HEK293 (cell line): Measurements from ENCODE around the gene DUSP6.

ENCODE experiments used
- CTCF ChIA-PET: fragments of 350-600 bp; formaldehyde crosslinking; extraction: SDS; loops from one replicate; lab custom pipeline; 2021; ENCODE audit warnings: antibody characterized with exemption; lab: Yijun Ruan, JAX
- POLR2A ChIA-PET: fragments of 300-600 bp; formaldehyde crosslinking; extraction: SDS; loops from one replicate; lab custom pipeline; 2020; ENCODE audit warnings: antibody characterized with exemption, inconsistent platforms; lab: Yijun Ruan, JAX
- H3K27ac ChIP-seq: fragments of 200-500 bp; sonication (Bioruptor generic); 2 replicates; pipeline ENCODE4 v1.5.1; 2014; ENCODE audit warnings: low read depth, low read length, control low read depth, inconsistent platforms; ENCODE audit errors: extremely low read depth
- H3K36me3 ChIP-seq, 2 experiments: fragments of 200-500 bp in 1 of 2; sonication (Bioruptor generic) in 1 of 2; 1 replicate in 1 of 2; 2 replicates in 1 of 2; pipeline ENCODE4 v1.5.1; 2014 to 2017; ENCODE audit warnings: inconsistent platforms in 2 of 2, low read length in 2 of 2; ENCODE audit not compliant: control insufficient read depth in 2 of 2, insufficient read depth in 1 of 2
- H3K4me1 ChIP-seq: fragments of 200-500 bp; sonication (Bioruptor generic); 2 replicates; pipeline ENCODE4 v1.5.1; 2014; ENCODE audit warnings: mild to moderate bottlenecking, low read length, inconsistent platforms; ENCODE audit not compliant: control insufficient read depth, insufficient read depth
- H3K4me3 ChIP-seq: 2 replicates; pipeline ENCODE4 v1.5.1; 2011; ENCODE audit warnings: low read depth, mild to moderate bottlenecking, control low read depth, low read length, moderate library complexity
- H3K9me3 ChIP-seq: fragments of 200-500 bp; sonication (Bioruptor generic); 2 replicates; pipeline ENCODE4 v1.5.1; 2014; ENCODE audit warnings: low read depth, low read length, inconsistent platforms; ENCODE audit not compliant: control insufficient read depth, insufficient read depth
- EGR2 ChIP-seq: fragments of 450-650 bp; formaldehyde crosslinking; IDR thresholded peaks from 2 replicates; pipeline ENCODE4 v1.5.1; 2016; ENCODE audit warnings: low read depth, missing biosample characterization, missing genetic modification characterization
- KLF10 ChIP-seq: fragments of 450-650 bp; IDR thresholded peaks from 2 replicates; pipeline ENCODE4 v1.5.1; 2018; ENCODE audit warnings: missing biosample characterization, mild to moderate bottlenecking, missing genetic modification characterization
- MZF1 ChIP-seq: fragments of 450-650 bp; formaldehyde crosslinking; IDR thresholded peaks from 2 replicates; pipeline ENCODE4 v1.5.1; 2017; ENCODE audit warnings: missing biosample characterization, missing genetic modification characterization, borderline replicate concordance
- SCRT1 ChIP-seq: fragments of 450-650 bp; formaldehyde crosslinking; IDR thresholded peaks from 2 replicates; pipeline ENCODE4 v1.5.1; 2016; ENCODE audit warnings: missing biosample characterization, missing genetic modification characterization, borderline replicate concordance
- ZBTB48 ChIP-seq: fragments of 450-650 bp; formaldehyde crosslinking; IDR thresholded peaks from 2 replicates; pipeline ENCODE4 v1.5.1; 2016; ENCODE audit warnings: missing biosample characterization, missing genetic modification characterization
- ZFP69B ChIP-seq: fragments of 450-650 bp; formaldehyde crosslinking; IDR thresholded peaks from 2 replicates; pipeline ENCODE4 v1.5.1; 2016; ENCODE audit warnings: missing biosample characterization, missing genetic modification characterization
- ZNF10 ChIP-seq: fragments of 450-650 bp; formaldehyde crosslinking; IDR thresholded peaks from 2 replicates; pipeline ENCODE4 v1.5.1; 2017; ENCODE audit warnings: missing biosample characterization, missing genetic modification characterization
- ZNF211 ChIP-seq: fragments of 450-650 bp; formaldehyde crosslinking; IDR thresholded peaks from 2 replicates; pipeline ENCODE4 v1.5.1; 2016; ENCODE audit warnings: low read depth, missing biosample characterization, missing genetic modification characterization
- ZNF23 ChIP-seq: fragments of 450-650 bp; formaldehyde crosslinking; IDR thresholded peaks from 2 replicates; pipeline ENCODE4 v1.5.1; 2016; ENCODE audit warnings: missing biosample characterization, missing genetic modification characterization, borderline replicate concordance
- ZNF416 ChIP-seq: fragments of 450-650 bp; formaldehyde crosslinking; IDR thresholded peaks from 2 replicates; pipeline ENCODE4 v1.5.1; 2016; ENCODE audit warnings: missing biosample characterization, missing genetic modification characterization
- ZNF544 ChIP-seq: fragments of 450-650 bp; formaldehyde crosslinking; IDR thresholded peaks from 2 replicates; pipeline ENCODE4 v1.5.0; 2017; ENCODE audit warnings: missing biosample characterization, missing genetic modification characterization
- ZNF600 ChIP-seq: fragments of 450-650 bp; formaldehyde crosslinking; IDR thresholded peaks from 2 replicates; pipeline ENCODE4 v1.5.1; 2016; ENCODE audit warnings: missing biosample characterization, missing genetic modification characterization
- ZNF629 ChIP-seq: fragments of 450-650 bp; formaldehyde crosslinking; IDR thresholded peaks from 2 replicates; pipeline ENCODE4 v1.5.1; 2017; ENCODE audit warnings: missing biosample characterization, missing genetic modification characterization
- ZNF654 ChIP-seq: fragments of 450-650 bp; formaldehyde crosslinking; IDR thresholded peaks from 2 replicates; pipeline ENCODE4 v1.5.1; 2016; ENCODE audit warnings: low read depth, missing biosample characterization, missing genetic modification characterization
- ZNF670 ChIP-seq: fragments of 450-650 bp; formaldehyde crosslinking; IDR thresholded peaks from 2 replicates; pipeline ENCODE4 v1.5.1; 2016; ENCODE audit warnings: missing biosample characterization, missing genetic modification characterization, low read depth
- TF ChIP-seq, protein P1 (sequence below): fragments of 450-650 bp; formaldehyde crosslinking; conservative IDR thresholded peaks from 2 replicates; pipeline ENCODE4 v1.5.1; 2016; ENCODE audit warnings: low read depth, missing biosample characterization, missing genetic modification characterization
- TF ChIP-seq, protein P2 (sequence below): fragments of 450-650 bp; formaldehyde crosslinking; IDR thresholded peaks from 2 replicates; pipeline ENCODE4 v1.5.1; 2017; ENCODE audit warnings: missing biosample characterization, missing genetic modification characterization
- TF ChIP-seq, protein P3 (sequence below): fragments of 450-650 bp; IDR thresholded peaks from 2 replicates; pipeline ENCODE4 v1.5.1; 2018; ENCODE audit warnings: missing biosample characterization, mild to moderate bottlenecking, missing genetic modification characterization

DUSP6 gene

DNA sequence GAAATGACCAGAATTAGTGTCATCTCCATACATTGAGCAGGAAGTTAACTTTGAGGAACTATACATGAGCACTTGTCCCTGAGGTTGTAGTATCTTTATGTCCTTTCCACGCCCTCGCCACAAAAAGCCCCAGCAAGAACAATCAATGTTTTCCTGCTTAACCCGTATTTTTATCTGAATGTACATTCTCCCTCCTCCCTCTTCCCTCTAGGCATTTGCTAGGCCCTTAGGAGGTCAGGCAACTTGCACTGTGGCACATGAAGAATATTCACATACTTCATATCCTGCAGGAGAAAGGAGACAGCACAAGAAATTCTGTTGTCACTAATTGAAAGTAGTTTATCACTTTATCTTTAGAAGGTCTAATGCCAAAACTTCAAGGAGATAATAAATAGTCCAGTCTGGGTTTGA, 18.1 kb upstream of the DUSP6 start (continued):
- TF ChIP-seq, protein P1, sequence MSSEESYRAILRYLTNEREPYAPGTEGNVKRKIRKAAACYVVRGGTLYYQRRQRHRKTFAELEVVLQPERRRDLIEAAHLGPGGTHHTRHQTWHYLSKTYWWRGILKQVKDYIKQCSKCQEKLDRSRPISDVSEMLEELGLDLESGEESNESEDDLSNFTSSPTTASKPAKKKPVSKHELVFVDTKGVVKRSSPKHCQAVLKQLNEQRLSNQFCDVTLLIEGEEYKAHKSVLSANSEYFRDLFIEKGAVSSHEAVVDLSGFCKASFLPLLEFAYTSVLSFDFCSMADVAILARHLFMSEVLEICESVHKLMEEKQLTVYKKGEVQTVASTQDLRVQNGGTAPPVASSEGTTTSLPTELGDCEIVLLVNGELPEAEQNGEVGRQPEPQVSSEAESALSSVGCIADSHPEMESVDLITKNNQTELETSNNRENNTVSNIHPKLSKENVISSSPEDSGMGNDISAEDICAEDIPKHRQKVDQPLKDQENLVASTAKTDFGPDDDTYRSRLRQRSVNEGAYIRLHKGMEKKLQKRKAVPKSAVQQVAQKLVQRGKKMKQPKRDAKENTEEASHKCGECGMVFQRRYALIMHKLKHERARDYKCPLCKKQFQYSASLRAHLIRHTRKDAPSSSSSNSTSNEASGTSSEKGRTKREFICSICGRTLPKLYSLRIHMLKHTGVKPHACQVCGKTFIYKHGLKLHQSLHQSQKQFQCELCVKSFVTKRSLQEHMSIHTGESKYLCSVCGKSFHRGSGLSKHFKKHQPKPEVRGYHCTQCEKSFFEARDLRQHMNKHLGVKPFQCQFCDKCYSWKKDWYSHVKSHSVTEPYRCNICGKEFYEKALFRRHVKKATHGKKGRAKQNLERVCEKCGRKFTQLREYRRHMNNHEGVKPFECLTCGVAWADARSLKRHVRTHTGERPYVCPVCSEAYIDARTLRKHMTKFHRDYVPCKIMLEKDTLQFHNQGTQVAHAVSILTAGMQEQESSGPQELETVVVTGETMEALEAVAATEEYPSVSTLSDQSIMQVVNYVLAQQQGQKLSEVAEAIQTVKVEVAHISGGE (tag by site-specific recombination) = no peak

DNA sequence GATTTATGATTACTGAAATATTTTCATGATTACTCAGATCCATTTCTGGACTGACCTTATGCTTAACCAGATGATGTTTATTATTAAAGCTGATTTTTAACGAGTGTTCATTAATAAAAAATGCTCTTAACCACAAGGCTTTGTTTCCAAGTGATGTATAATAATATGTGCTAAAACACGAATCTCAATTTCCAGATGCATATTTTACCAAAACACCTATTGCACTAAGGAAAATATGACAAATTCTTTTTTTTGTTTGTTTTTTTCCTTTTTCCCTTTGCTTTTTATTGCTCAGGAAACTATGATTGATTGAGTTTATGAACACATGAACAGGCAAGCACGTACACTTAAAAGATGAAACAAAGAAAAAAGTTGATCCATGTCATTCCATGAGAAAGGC, 16.9 kb upstream of the DUSP6 start:
- Histone ChIP-seq H3K4me1 (peaks cover 8% of the 10 kb centered on the region; the same call in 1 of the 2 replicates), H3K27ac (no peak overlapping the region), H3K4me3 (no peak overlapping the region), H3K36me3 (no peaks in the 10 kb centered on the region), H3K9me3 (no peaks in the 10 kb centered on the region)
- CTCF ChIA-PET = no interaction called here
- TF ChIP-seq ZFP69B (no peak), ZNF416 (tag by site-specific recombination) (no peak), ZNF544 (tag by site-specific recombination) (no peak)
- POLR2A ChIA-PET = no interaction called here

DNA sequence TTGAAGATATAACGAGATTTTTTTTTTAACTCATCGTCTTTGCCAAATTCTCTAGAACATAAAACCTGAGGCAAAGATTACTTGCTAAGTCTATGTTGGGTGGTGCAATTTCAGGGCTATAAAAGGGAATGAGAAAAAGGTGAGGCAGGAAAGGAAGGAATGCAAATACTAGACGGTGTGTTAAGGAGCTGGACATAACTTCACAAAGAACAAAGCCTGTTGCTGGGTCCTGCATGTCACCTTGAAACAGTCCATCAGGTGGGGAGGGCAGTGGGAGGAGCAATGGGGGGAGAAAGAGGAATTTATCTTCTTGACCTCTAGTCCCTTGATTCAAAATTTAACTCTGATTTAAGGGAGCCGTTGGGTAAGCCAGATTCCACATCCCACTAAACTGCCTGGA, 16.1 kb upstream of the DUSP6 start:
- ChIA-PET POLR2A (no interaction called here), CTCF (no interaction called here)
- H3K9me3 ChIP-seq = no peaks in the 10 kb centered on the region
- no peaks in the 10 kb centered on the region for H3K36me3 ChIP-seq
- H3K27ac ChIP-seq = no peak overlapping the region
- TF ChIP-seq, protein P2, sequence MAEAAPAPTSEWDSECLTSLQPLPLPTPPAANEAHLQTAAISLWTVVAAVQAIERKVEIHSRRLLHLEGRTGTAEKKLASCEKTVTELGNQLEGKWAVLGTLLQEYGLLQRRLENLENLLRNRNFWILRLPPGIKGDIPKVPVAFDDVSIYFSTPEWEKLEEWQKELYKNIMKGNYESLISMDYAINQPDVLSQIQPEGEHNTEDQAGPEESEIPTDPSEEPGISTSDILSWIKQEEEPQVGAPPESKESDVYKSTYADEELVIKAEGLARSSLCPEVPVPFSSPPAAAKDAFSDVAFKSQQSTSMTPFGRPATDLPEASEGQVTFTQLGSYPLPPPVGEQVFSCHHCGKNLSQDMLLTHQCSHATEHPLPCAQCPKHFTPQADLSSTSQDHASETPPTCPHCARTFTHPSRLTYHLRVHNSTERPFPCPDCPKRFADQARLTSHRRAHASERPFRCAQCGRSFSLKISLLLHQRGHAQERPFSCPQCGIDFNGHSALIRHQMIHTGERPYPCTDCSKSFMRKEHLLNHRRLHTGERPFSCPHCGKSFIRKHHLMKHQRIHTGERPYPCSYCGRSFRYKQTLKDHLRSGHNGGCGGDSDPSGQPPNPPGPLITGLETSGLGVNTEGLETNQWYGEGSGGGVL (tag by site-specific recombination) = no peak
- TF ChIP-seq ZNF629 (tag by site-specific recombination) = no peak
- TF ChIP-seq ZNF670 = no peak
- no peak for TF ChIP-seq ZNF10 (tag by site-specific recombination)
- TF ChIP-seq ZNF600 (tag by site-specific recombination) = no peak
- no peak for TF ChIP-seq EGR2 (tag by site-specific recombination)
- TF ChIP-seq ZBTB48 (tag by site-specific recombination) = no peak
- no peak for TF ChIP-seq SCRT1 (tag by site-specific recombination)
- no peak for TF ChIP-seq KLF10
- TF ChIP-seq ZNF654 (tag by site-specific recombination) = no peak
- TF ChIP-seq, protein P3, sequence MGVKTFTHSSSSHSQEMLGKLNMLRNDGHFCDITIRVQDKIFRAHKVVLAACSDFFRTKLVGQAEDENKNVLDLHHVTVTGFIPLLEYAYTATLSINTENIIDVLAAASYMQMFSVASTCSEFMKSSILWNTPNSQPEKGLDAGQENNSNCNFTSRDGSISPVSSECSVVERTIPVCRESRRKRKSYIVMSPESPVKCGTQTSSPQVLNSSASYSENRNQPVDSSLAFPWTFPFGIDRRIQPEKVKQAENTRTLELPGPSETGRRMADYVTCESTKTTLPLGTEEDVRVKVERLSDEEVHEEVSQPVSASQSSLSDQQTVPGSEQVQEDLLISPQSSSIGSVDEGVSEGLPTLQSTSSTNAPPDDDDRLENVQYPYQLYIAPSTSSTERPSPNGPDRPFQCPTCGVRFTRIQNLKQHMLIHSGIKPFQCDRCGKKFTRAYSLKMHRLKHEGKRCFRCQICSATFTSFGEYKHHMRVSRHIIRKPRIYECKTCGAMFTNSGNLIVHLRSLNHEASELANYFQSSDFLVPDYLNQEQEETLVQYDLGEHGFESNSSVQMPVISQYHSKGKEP (tag by site-specific recombination) = no peak
- TF ChIP-seq ZNF23 (tag by site-specific recombination) = no peak
- no peak for TF ChIP-seq ZNF211 (tag by site-specific recombination)
- no peak for TF ChIP-seq MZF1
- H3K4me3 ChIP-seq = no peak overlapping the region
- H3K4me1 ChIP-seq = peaks cover 6% of the 10 kb centered on the region; the same call in 1 of the 2 replicates
